Measurements from ENCODE around the gene ACSL3. TPM values are rescaled to one million over a fixed set of nuclear protein-coding genes. Genes with fewer than 3 reads are reported as not detected.

Gene ACSL3
- total and polyA plus RNA-seq, 10 donors = 7.5 to 50.2 (median 41.8) TPM

DNA sequence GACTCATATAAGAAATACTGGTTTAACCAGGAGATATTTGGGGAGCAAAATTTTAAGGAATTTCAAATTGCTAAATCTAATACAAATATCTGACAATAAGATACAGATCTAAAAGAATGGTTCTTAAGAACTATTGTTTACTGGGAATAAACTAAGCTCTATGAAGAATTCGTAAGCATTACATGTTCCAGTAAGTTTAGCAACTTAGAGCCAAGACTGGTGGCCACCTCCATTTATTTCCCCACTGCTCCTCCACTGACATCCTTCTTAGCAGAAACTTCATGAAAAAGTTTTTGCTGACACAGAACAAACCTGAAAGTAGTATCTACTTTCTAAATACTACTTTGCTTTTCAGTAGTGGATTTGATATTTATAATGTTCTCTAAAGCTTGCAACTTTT lies 83.0 kb downstream of the ACSL3 start:
- no peak for TF ChIP-seq POLR2A (IDR thresholded peaks at IDR 0.05)
- 40 to 87% (median 67%) methylated on average over 1 of the region's 1 CpG for WGBS, 5 donors
- Histone ChIP-seq H3K9me3 (peaks cover 0 to 5% (median 4%) of the 10 kb centered on the region in 8 donors), H3K27me3 (replicated peaks in 1 of 7) (no peaks in the 10 kb centered on the region), H3K36me3 (peaks cover 0 to 36% (median 5%) of the 10 kb centered on the region in 6 donors), H3K4me3 (no peak overlapping the region), H3K4me1 (peaks cover 0 to 5% (median 0%) of the 10 kb centered on the region in 6 donors), H3K27ac (peak overlapping the region in 2 of 8 donors; percentile 10 to 11)
- intact Hi-C loops (cut with DNase I; ENCODE audit: low total_unique reads) = no loop called here
- no peak for DNase-seq

DNA sequence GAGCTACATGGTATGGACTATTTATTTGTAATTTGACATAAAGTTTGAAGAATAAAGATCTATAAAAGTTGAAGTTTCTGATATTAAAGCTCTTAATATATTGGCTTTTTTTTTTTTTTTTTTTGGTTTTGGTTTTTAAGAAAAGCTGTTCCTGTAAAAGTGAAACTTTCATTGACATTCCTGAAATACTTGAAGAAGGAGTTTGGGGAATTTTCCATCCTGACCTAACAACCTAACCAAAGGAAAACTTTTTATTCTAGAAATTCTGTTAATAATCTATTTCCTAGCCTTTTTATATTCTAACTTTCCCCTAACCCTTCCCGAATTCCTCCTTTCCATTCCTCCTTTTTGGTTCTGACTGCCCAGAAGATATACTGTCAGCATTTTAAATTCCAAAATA lies 83.7 kb downstream of the ACSL3 start:
- TF ChIP-seq POLR2A (IDR thresholded peaks at IDR 0.05) = no peak
- no peak for TF ChIP-seq CTCF (IDR thresholded peaks at IDR 0.05 in 8 of 11, conservative IDR thresholded peaks at IDR 0.05 in 3 of 11)
- no peak for TF ChIP-seq POLR2AphosphoS5 (IDR thresholded peaks at IDR 0.05)
- 82 to 94% (median 88%) methylated on average over 1 of the region's 1 CpG for WGBS, 5 donors
- Histone ChIP-seq H3K4me3 (no peak overlapping the region), H3K9me3 (no peaks in the 10 kb centered on the region), H3K27me3 (replicated peaks in 1 of 7) (no peaks in the 10 kb centered on the region), H3K27ac (peak overlapping the region in 3 of 8 donors; percentile 11 to 47 (median 12)), H3K4me1 (peaks cover 0 to 5% (median 0%) of the 10 kb centered on the region in 6 donors), H3K36me3 (peaks cover 0 to 29% (median 4%) of the 10 kb centered on the region in 6 donors)
- no peak for DNase-seq
- intact Hi-C loops (cut with DNase I; ENCODE audit: low total_unique reads) = no loop called here

GRCh38 chr2:222944971-222945740 lies 84.3 kb downstream of the ACSL3 start:
- Histone ChIP-seq H3K36me3 (peaks cover 0 to 23% (median 4%) of the 10 kb centered on the region in 6 donors), H3K27me3 (replicated peaks in 1 of 7) (no peaks in the 10 kb centered on the region), H3K27ac (peak overlapping the region in 3 of 8 donors; percentile 11 to 47 (median 12)), H3K4me1 (peaks cover 0 to 5% (median 0%) of the 10 kb centered on the region in 6 donors), H3K9me3 (no peaks in the 10 kb centered on the region), H3K4me3 (no peak overlapping the region)
- intact Hi-C loops (cut with DNase I; ENCODE audit: low total_unique reads) = no loop called here
- 90 to 96% (median 95%) methylated on average over 5 of the region's 5 CpGs for WGBS, 5 donors
- TF ChIP-seq CTCF (IDR thresholded peaks at IDR 0.05 in 8 of 11, conservative IDR thresholded peaks at IDR 0.05 in 3 of 11) (no peak), POLR2AphosphoS5 (IDR thresholded peaks at IDR 0.05) (no peak), POLR2A (IDR thresholded peaks at IDR 0.05) (no peak)
- no peak for DNase-seq

DNA sequence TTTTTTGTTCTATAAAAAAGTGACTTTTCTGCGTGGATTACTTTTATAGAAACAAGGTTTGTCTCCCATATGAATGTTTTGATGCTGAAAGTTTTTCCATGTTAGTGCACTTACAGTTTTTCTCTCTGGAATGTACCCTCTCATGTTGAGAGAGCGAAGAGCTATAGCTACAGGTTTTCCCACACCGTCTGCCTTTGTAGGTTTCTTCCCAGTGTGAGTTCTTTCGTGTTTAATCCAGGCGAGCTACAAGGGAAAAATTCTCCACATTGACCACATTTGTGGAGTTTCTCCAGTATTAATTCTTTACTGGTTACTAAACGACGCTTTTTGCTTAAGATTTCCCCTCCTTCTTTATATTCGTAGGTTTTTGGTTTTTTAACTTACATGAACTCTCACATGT lies 85.1 kb downstream of the ACSL3 start:
- Histone ChIP-seq H3K4me1 (peaks cover 0 to 5% (median 0%) of the 10 kb centered on the region in 6 donors), H3K36me3 (peaks cover 0 to 16% (median 4%) of the 10 kb centered on the region in 6 donors), H3K4me3 (no peak overlapping the region), H3K27ac (no peak overlapping the region), H3K27me3 (replicated peaks in 1 of 7) (no peaks in the 10 kb centered on the region), H3K9me3 (no peaks in the 10 kb centered on the region)
- intact Hi-C loops (cut with DNase I; ENCODE audit: low total_unique reads) = no loop called here
- DNase-seq = no peak
- TF ChIP-seq POLR2A (IDR thresholded peaks at IDR 0.05) (no peak), POLR2AphosphoS5 (IDR thresholded peaks at IDR 0.05) (no peak), CTCF (IDR thresholded peaks at IDR 0.05 in 8 of 11, conservative IDR thresholded peaks at IDR 0.05 in 3 of 11) (no peak)
- 82 to 87% (median 86%) methylated on average over 8 of the region's 8 CpGs for WGBS, 5 donors

Measured in spleen (tissue), 11 donors.